ENCODE results near the gene GNAI3. TPM values are rescaled to one million over a fixed set of nuclear protein-coding genes. Genes with fewer than 3 reads are reported as not detected.

Gene GNAI3
- total RNA-seq: 1 to 10 TPM; 7.4 to 9.8 (median 8.3) TPM

DNA sequence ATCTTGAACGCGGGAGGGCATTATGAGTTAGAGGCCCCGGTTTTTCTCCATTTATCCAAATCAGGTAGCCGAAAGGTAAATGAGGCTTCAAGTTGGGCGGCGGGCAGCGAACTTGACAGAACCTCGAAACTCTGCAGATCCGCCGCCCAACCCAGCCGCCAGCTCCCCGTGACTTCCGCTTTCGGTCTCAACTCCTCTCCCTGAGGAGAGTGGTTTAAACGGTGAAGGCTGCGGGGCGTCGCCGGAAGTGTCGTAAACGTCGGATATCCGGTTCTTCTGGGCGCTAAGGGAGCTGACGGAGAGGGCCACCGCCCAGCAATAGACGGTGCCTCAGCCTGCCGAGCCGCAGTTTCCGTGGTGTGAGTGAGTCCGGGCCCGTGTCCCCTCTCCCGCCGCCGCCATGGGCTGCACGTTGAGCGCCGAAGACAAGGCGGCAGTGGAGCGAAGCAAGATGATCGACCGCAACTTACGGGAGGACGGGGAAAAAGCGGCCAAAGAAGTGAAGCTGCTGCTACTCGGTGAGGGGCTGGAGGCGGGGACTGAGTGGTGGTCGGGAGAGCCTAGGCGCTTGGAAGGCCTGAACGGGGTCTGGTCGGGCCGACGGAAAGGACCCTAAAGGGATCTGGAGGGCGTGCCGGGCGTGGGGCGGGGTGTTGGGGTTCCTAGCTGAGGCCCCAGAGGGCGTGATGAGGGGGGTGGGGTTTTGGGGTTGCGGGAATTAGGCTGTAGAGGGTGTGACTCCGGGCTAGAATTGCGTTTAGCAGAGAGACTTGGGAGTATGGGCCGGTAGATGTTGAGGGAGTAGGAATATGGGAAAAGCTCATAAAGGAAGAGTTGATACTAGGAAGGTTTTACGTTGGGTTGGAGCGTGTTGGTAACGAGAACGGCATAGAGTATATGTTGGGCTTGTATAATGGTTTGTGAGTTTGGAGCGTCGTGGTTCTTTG is at the start of gene GNAI3:
Gene GNAI3, plus strand, starts transcription at position 295 of the 947 bp plus-strand sequence. Its CDS starts 106 bp downstream, at position 401.
- ATAC-seq (ENCODE audit: low FRiP score): peak; percentile 98

DNA sequence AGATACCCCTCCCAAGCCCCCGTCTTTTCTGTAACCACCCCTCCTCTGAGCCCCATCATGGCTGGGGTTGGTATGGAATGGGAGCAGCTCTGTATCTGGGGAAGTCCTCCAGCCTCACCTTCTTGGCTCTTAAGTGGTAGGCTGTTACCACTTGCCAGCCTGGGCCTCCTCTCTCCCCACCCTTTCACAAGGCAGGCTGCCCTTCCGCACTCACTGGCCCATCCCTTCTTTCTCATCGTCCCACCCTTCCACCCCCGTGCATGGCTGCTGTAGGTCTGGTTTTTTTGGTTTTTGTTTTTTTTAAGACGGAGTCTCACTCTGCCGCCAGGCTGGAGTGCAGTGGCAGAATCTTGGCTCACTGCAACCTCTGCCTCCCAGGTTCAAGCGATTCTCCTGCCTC is 49.3 kb upstream of the GNAI3 start:
- TF ChIP-seq CTCF (IDR thresholded peaks at IDR 0.05): no peak
- DNase-seq (ENCODE audit: low spot score): no peak
- peak; percentile 41 for ATAC-seq (ENCODE audit: low FRiP score)

More for the DNA sequence above, at the start of gene GNAI3:
- TF ChIP-seq CTCF (IDR thresholded peaks at IDR 0.05): no peak
- peak; percentile 91 for DNase-seq (ENCODE audit: low spot score)

DNA sequence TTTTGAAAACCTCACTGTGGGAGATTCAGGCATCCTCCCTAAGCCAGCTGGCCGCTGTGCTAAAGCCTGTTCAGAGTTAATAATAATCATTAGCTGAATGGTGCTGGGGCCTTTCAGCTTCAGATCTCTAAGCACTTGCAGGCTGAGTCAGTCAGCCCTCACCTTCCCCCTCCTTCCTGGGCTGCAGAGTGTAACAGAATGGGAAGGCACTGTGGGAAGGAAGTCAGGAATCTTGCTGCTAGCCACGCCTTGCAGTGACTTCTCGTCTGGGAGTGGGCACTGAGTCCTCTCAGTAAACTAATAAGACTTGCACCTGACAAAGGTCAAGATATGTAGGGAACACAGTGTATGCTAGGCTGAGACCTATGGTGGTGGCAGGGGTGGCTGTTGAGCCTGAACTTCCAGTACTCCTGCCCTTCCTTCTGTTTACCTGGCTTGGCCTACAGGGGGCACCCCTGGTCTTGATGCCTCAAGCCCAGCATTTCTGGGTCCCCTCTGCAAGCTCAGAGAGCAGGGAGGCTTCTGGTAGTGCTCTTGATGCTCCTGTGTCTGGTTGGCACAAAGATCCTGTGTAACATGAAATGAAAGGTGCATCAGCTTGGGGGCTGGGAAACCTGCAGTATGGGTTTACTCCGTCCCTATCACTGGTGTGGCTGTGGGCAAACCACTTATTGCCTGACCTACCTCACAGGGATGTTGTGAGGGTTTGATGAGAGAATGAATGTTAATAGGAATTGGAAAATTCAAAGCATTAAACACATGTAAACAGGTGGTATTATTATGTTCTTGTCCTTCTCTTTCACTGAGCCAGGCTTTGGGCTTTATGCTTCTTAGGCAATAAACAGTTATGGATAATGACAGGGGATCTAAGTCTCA is 48.5 kb upstream of the GNAI3 start:
- no peak for ATAC-seq (ENCODE audit: low FRiP score)
- TF ChIP-seq CTCF (IDR thresholded peaks at IDR 0.05): no peak

GRCh38 chr1:109500941-109501381 is 47.5 kb upstream of the GNAI3 start:
- ATAC-seq (ENCODE audit: low FRiP score) (no peak), DNase-seq (ENCODE audit: low spot score) (no peak)
- TF ChIP-seq CTCF (IDR thresholded peaks at IDR 0.05): no peak

More for the DNA sequence above, 48.5 kb upstream of the GNAI3 start:
- DNase-seq (ENCODE audit: low spot score): no peak

GRCh38 chr1:109501644-109502363 is 46.6 kb upstream of the GNAI3 start:
- no peak for TF ChIP-seq CTCF (IDR thresholded peaks at IDR 0.05)
- ATAC-seq (ENCODE audit: low FRiP score) (no peak), DNase-seq (ENCODE audit: low spot score) (no peak)

DNA sequence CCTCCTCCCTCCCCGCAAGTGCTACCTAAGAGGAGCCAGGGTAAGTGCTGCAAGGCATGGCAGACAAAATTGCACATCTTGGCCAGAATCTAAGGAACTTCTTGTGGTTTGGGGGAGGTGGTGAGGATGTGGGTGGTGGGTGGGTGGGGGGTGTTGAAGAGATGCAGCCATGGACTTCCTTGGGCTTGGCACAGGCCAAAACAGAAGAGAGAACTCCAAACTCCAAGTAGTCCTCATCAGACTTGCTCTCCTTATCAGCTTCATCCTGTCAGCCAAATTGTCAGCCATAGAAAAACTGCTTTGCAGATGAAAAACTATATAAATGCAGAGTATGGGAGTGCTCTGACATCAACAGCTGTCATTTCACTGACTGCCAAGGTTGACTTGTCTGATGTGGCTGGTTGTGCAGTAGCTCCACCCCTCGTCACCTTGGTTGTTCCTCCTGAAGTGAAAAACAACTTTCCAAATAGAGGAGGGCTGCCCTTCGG is 46.0 kb upstream of the GNAI3 start:
- TF ChIP-seq CTCF (IDR thresholded peaks at IDR 0.05): no peak
- ATAC-seq (ENCODE audit: low FRiP score) (no peak), DNase-seq (ENCODE audit: low spot score) (no peak)
